ENCODE data around the gene TTC39A. TPM values are rescaled to one million over a fixed set of nuclear protein-coding genes. Genes with fewer than 3 reads are reported as not detected.
"Not testable (repeated sequence)": the region's sequence is repeated elsewhere in the genome, so short reads cannot be mapped to it uniquely, and the experiment has no call there.

TTC39A gene
- polyA plus RNA-seq, 4 donors = 6.7 to 10.2 (median 9.0) TPM

GRCh38 chr1:51340380-51340779 is 10.0 kb upstream of the TTC39A start:
- no peak for DNase-seq (ENCODE audit: low read depth in 4 of 4, low spot score in 2 of 4)

- DNase-seq (ENCODE audit: low read depth in 4 of 4, low spot score in 2 of 4) = no peak
These were observed 6.3 kb upstream of the TTC39A start for GRCh38 chr1:51336711-51337110.

- DNase-seq (ENCODE audit: low read depth in 4 of 4, low spot score in 2 of 4) = no peak
These were observed 5.6 kb upstream of the TTC39A start for GRCh38 chr1:51336004-51336403.

GRCh38 chr1:51331206-51332100 is 1.1 kb upstream of the TTC39A start:
- no peak for DNase-seq (ENCODE audit: low read depth in 4 of 4, low spot score in 2 of 4)

- no peak for DNase-seq (ENCODE audit: low read depth in 4 of 4, low spot score in 2 of 4)
These were observed 678 bp downstream of the TTC39A start for GRCh38 chr1:51329443-51330325.

GRCh38 chr1:51328926-51329325 is 1.4 kb downstream of the TTC39A start:
- no peak for DNase-seq (ENCODE audit: low read depth in 4 of 4, low spot score in 2 of 4)

- no peak for DNase-seq (ENCODE audit: low read depth in 4 of 4, low spot score in 2 of 4)
These were observed 2.1 kb downstream of the TTC39A start for GRCh38 chr1:51328279-51328678.

- no peak for DNase-seq (ENCODE audit: low read depth in 4 of 4, low spot score in 2 of 4)
These were observed 3.0 kb downstream of the TTC39A start for GRCh38 chr1:51327386-51327785.

GRCh38 chr1:51326839-51327238 is 3.5 kb downstream of the TTC39A start:
- no peak for DNase-seq (ENCODE audit: low read depth in 4 of 4, low spot score in 2 of 4)

GRCh38 chr1:51325878-51326755 is 4.2 kb downstream of the TTC39A start:
- no peak for DNase-seq (ENCODE audit: low read depth in 4 of 4, low spot score in 2 of 4)

- DNase-seq (ENCODE audit: low read depth in 4 of 4, low spot score in 2 of 4) = no peak
These were observed 5.0 kb downstream of the TTC39A start for GRCh38 chr1:51325391-51325790.

GRCh38 chr1:51325011-51325385 is 5.4 kb downstream of the TTC39A start:
- DNase-seq (ENCODE audit: low read depth in 4 of 4, low spot score in 2 of 4) = not testable (repeated sequence)

GRCh38 chr1:51324251-51325010 is 5.9 kb downstream of the TTC39A start:
- DNase-seq (ENCODE audit: low read depth in 4 of 4, low spot score in 2 of 4) = peak in 2 of 4 donors; percentile 39 to 62

- no peak for DNase-seq (ENCODE audit: low read depth in 4 of 4, low spot score in 2 of 4)
These were observed 6.6 kb downstream of the TTC39A start for GRCh38 chr1:51323778-51324177.

- no peak for DNase-seq (ENCODE audit: low read depth in 4 of 4, low spot score in 2 of 4)
These were observed 7.8 kb downstream of the TTC39A start for GRCh38 chr1:51322417-51323101.

GRCh38 chr1:51321924-51322280 is 8.5 kb downstream of the TTC39A start:
- DNase-seq (ENCODE audit: low read depth in 4 of 4, low spot score in 2 of 4) = no peak

GRCh38 chr1:51320967-51321923 is 9.1 kb downstream of the TTC39A start:
- DNase-seq (ENCODE audit: low read depth in 4 of 4, low spot score in 2 of 4) = no peak

- no peak for DNase-seq (ENCODE audit: low read depth in 4 of 4, low spot score in 2 of 4)
These were observed 12.6 kb downstream of the TTC39A start for GRCh38 chr1:51317798-51318197.
